ENCODE data around the gene WBP11.

WBP11 gene

DNA sequence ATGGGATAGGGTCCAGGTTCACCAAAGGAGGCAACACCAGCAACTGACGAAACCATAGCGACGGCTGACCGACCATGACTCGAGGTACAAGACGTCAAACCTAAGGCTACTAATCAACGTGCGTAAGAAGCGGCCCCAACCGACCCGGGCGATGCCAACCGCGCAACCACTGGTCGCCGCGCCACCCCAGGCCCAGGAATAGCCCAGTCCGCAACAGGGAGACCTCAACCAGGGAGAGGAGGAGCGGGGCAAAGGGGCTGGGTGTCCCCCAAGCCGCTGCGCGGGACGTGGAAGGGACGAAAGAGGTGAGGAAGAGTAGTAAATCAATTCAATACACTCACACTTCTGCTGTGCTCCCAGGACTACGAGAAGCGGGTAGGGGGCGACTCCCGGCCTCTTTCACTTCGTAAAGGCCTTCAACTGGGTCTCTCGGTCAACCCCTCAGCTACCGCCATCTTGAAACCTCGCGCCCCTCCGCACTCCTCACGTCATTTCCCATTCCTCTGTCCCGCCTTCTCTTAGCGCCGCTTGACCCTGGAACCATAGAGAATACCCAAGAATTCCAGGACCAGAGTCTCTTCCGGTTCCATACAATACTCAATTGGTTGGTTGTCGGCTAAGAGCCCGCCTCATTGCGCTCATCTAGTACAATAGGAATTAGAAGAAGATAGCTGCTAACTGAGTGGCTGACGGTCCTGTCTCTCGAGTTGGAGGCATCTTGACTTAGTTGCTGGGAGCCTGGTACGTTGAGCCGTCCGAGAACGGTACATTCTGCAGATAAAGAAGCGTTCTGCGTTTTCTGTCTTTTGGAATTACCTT, at the start of gene WBP11, which contains the start of gene C12orf60:
TSS of gene WBP11 (minus strand) at position 468 of the 819 bp plus-strand sequence. CDS start 2,095 bp downstream, outside the sequence.
TSS of gene C12orf60 (plus strand) at position 660 of the 819 bp plus-strand sequence. CDS start 19,266 bp downstream, outside the sequence.
- peak; percentile 99 for DNase-seq (ENCODE audit: low spot score)

DNA sequence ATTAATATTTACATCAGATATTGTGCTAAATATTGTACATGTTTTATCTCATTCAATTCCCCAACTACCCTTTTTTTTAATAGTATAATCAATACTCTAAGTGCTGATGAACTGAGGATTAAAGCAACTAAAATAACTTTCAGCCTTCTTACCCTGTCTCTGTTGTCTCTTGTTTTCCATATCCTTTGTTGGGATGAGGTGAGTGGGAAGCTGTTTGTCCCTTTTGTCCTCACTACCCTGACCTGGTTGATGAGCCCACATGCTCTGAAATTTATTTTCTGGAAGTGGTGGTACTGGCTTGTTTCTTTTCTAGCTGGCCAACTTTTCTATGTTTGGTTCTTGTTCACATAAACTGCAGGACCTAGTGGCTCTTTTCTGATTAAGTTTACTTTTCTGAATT, 49.6 kb upstream of the WBP11 start:
- DNase-seq (ENCODE audit: low spot score): no peak

DNA sequence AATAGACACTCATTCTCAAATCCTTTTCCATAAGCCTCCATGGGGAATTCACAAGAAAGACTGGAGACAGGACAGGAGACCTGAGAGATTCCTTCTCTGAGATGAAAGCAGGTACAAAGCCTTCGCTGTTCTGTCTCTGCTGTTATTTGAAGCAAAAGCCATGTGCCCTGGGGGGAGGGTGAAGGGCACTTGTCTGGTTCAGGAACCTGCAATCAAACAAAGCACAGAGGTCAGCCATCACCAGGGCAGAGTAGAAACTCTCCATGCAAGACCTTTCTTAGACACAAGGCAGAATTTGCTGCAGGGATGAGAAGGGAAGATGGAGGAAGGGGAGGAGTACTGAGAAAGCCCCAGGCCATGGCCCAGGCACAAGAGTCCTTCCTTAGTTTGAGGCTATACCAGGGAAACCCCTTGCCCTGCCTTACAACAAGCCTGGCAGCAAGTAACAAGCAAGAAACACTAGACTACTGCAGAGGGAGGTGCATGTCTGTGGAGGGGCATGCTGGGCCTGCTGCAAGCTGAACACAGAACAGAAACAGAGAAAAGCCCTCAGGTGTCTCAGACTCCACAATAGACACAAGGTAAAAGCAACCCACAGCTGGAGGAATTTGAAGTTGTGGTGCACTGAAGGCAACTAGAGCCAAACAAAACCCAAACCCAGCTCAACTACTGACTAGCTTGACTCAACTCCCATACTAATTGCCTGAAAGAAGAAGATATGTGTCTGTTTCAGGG, 47.8 kb upstream of the WBP11 start:
- no peak for DNase-seq (ENCODE audit: low spot score)

DNA sequence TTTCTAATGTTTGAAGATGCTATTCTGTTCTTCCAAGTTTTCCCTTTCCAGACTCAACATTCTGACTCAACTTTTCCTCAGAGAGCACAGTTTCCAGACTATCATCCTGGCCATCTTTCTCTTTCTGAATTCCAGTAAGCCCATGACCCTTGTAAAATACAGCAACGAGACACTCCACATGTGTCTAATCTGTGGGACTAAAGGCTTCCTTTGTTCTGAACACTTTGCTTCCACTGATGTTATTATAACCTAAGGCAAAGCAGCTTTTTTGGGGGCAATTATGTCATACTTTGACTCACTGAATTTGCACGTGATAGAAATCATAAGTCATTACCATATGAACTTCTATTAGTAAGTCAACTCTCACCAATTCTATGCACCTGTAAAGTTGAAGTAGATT, 46.4 kb upstream of the WBP11 start:
- DNase-seq (ENCODE audit: low spot score): no peak

DNA sequence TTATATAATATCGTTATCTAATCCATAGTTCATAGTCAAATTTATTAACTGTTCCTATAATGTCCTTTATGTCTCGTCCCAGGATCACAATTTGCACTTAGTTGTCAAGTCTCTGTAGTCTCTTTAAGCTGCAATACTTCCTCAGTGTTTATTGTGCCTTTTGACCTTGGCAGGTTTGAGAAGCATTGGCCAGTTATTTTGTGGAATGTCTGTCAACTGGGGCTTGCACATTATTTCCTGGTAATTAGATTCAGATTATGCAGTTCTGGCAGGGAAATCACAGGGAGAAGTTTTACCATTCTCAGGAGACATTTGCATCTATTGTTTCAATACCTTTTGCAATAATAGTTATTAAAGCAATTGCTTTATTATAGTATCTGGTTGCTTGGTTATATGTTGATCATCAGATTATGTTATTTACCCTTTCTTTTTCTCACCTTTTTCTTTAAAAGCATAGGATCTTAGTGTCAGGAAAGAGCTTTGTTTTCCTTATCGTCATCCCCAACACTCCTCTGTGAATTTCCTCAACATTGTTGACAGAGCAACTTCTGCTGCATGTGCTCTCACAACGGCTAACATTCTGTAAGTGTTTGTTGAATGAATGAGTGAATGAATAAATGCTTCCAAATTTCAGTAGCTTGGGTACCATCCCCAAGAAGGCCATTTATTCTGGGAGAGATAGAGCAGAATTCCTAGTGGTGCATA, 43.8 kb upstream of the WBP11 start:
- no peak for DNase-seq (ENCODE audit: low spot score)

DNA sequence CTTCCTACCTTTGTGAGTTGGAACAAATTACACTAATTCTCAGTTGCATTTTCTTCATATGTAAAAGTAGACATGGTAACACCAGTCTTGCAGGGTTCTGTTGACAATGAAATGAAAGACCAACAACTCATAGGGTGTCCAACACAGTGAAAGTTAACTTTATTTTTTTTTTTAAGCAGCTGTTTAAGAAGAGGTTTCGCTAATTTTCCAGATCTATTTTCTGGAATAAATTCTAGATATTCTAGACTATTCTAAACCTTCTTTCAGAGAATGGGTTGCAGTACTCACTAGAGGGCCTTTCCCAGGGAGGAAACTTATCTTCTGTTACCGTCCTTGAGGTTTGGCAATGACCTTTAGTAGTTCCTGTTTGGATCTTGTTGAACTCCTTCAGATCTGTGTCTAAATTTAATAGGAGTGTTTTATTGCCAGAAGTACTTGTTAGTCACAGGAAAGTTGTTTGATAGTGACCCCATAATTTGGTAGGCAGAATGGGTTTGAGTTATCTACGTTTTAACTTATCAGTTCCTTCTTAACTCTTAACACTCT, 42.8 kb upstream of the WBP11 start:
- no peak for DNase-seq (ENCODE audit: low spot score)

DNA sequence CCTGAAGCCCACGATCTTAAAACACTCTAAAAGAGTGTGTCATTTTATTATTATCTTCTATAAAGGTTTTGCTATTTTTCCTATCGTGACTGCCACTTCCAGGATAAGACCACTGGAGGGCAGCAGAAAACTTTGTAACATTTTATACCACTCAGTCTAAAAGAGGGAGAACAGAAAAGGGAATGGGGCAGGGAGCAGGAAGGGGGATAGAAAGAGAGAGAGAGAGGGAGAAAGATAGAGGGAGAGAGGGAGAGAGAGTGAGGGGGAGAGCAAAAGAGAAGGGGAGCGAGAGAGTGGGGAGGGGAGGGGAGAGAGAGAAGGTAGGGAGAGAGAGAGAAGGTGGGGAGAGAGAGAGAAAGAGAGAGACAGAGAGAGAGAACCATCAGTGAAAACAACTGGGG, 42.1 kb upstream of the WBP11 start:
- DNase-seq (ENCODE audit: low spot score): peak; percentile 55

DNA sequence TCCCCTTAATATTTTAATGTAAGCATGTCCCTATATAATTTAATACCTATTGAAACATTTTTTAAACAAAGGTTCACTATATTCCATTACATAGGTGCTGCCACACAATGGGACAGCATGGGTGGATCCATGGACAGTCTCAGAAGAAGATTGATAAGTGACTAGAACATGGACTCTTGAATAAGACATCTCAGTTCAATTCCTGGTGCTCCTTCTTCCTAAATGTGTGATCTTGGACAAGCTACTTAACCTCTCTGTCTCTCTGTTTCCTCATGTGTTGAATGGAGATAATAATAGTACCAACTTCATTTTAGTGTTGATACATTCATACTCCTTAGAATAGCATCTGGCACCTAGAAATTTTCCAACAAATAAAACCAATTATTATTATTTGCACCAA, 41.1 kb upstream of the WBP11 start:
- no peak for DNase-seq (ENCODE audit: low spot score)

DNA sequence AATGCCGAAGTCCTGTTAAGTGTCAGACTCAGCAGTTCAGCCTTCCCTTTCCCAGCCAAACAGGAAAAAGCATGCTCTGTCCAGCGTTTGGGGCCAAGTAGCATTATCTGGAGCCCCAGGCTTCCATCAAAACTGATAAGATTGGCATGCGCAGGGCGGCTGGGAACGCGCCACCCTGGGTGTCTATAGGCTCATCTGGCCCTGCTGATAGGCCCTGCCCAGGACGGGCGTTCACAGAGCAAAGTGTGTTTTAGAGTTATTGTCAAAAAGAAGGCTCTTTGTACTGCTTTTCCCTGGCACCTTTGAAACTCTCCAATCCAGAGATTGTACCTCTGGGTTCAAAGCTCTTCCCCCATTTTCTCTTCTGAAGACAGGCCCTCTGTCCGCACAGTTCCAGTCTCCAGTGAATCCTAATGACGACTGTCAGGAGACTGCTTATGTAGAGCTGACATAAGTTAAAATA, 40.2 kb upstream of the WBP11 start, which contains the start of gene ART4:
TSS of gene ART4 (minus strand) at position 102 of the 463 bp plus-strand sequence. CDS start 413 bp downstream, outside the sequence.
- no peak for DNase-seq (ENCODE audit: low spot score)

DNA sequence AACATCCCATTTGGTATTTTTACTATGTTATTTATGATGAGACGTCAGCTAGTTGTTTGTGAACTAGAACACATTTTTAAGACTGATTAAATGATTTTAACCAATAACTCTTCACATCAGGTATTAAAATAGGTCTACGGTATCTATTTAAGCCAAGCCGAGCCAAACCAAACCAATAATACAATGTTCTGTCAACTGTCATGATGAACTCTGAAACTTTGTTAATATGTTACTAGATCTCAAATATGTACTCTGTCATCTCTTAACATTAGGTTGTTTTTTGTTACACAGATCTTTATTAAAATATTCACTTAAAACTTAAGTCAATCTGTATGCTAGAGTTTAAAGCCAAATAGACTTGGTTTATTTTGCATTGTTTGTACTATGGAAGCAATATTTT, 39.0 kb upstream of the WBP11 start:
- DNase-seq (ENCODE audit: low spot score): no peak

DNA sequence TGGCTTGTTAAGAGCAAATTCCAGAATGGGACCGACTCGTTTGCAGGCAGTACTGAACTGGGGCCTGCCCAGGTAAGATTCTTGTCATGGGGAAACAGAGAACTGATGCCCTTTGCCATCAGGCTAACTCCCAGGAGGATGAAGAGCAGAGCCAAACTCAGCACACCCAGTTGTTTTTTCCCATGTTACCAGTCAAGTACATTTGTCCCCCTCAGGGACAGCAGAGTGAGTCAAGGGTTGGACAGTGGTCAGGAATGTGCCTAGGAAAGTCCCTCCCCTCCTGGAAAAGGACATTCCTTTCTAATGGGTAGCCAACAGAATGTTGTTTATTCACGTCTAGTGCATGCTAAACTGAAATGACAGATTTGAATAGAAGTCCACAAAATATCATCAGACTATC, 38.5 kb upstream of the WBP11 start:
- peak; percentile 24 for DNase-seq (ENCODE audit: low spot score)

DNA sequence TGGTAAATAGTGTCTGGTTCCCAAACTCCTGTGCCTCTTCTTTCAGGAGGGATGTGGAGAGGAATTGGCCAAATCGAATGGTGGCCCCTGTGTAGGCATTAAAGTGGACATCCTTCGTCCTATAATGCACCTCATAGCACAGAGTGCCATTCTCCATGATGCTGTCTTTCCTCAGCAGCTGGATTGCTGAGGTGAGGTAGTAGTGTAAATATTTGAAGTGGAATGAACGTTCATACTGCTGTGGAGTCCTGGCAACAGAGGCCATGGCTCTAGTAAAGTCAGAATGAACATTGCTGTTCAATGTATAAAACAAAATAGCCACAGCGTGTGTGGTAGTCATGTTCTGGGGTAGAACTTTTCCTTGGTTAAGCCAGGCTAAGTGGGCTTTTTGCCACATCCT, 37.3 kb upstream of the WBP11 start:
- DNase-seq (ENCODE audit: low spot score): no peak

DNA sequence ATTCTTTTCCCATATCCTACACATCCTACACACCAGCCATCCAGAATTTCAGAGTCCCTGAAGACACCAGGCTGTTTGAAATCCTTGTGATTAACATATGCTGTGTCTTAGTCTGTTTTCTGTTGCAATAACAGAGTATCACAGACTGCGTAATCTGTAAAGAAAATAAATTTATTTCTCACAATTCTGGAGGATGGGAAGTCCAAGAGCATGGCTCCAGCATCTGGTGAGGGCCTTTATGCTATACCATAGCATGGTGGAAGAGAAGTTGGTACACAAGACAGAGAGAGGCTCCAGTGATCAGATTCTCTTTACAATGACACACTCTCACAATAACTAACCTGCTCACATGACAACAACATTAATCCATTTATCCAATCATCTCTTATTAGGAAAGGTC, 36.0 kb upstream of the WBP11 start:
- no peak for DNase-seq (ENCODE audit: low spot score)

DNA sequence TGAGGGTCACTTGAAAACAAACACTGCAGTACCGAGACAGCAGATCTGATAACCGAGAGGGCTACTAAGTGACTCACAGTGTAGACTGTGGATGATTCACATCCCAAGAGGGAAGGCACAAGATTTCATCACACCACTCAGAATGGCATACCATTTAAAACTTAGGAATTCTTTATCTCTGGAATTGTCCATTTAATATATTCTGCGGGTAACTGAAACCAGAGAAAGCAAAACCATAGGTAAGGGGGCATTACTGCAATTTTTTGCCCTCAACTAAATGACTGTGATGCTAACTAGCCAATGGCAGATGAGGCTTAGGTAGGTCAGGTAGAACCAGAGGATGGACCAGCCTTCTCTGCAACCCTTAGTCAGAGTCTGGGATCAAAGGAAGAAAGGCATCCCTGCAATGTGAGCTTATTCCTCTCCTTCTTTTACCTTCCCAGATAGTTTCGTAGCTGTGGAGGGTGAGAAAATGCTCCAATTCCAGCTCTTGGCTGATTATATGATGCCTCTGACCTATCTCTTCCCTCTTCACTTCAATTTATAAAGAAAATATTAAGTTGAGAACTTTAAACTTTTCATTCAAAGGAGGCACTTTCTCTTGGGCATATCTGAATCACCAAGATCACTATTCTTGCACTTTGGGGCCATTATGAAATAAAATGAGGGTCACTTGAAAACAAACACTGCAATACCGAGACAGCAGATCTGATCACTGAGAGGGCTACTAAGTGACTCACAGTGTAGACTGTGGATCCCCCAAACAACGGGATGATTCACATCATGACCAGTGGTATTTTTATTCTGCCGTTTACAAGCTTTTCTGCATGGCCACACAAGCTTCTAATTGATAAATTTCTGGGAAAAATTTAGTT, 33.3 kb upstream of the WBP11 start:
- peak; percentile 65 for DNase-seq (ENCODE audit: low spot score)

DNA sequence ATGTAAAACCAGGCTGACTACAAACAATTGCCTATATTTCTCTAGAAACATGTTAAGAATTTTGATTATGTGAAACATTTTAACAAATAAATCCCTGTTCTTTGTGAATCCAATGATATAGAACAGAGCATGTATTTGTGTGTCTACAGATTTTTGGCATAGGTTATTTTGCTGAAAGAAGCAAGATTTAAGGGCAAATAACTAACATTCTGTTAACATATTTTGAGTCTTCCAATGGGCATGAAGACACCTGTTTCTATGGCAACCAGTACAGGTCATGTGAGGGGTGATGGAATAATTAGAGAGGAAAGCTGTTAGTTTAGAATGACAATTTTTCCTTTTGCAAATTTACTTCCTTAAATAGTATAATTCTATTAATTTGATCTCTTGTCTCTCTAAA, 31.2 kb upstream of the WBP11 start:
- no peak for DNase-seq (ENCODE audit: low spot score)

DNA sequence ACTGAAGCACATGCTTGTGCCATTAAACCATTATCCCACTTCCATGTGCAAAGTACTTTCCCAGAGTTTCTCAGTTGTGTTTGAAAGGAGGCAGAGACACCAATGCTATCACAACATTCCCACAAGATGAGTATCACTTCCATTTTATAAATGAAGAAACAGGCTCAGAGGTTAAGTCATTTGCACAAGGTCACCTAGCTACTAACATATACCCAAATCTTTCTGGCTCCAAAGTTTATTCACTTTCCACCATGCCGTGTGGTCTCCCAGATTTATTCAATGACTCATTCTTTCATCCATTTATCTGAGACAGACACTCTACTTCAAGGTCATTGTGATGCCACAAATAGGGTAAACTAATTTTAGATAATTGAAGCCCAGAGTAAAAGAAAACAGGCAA, 30.7 kb upstream of the WBP11 start:
- DNase-seq (ENCODE audit: low spot score): no peak

DNA sequence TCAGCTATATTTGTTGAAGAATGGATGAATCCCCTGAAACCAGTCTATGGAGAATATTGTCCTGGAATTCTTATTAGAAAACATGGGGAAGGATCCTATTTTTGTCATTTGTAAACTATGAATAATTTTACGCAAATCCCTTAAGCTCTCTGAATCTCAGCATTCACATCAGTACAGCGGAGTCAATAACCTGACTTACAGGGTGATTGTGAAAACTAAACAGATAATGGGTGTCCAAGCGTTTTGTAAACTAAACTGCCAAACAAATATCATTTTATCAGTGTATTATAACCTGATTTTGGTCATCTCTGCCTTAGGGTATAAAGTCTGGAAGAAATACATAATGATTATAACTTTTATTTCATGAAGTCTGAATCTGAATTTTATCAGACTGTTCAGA, 30.1 kb upstream of the WBP11 start:
- DNase-seq (ENCODE audit: low spot score): no peak

DNA sequence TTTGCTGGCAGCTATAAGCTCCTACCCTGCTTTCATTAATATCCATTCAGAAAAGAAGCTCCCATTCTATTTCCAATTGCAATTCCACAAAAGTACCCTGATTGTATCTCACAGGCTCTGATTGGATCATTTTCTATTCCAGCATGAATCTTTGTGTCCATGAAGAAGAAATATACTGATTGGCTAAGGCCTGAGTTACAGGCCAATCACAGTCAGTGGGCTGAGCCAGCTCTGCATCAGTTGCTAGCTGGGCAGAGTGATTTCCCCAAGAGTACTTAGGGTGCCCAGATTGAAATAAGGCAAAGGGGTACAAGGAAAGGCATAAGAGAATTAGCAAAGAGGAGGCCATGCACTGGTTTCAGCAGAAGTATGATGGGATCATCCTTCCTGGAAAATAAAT, 25.6 kb upstream of the WBP11 start:
- DNase-seq (ENCODE audit: low spot score): no peak

DNA sequence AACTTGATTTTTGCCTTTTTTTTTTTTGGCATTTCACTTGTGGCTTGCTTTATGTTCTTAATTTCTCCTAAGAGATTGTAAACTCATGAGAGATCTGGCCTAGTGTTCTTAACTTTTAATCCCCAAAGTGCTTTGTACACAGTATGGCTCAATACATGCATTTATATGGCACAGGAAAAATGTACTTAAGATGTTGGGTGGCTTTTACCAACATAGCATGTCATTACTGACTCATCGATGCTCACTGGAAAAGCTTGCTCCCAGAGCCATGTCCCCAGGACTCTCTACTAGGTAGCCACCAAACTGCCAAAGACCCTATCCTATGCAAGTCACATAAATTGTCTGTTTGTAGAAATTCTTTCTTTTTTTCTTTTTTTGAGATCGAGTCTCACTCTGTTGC, 23.8 kb upstream of the WBP11 start:
- DNase-seq (ENCODE audit: low spot score): no peak

DNA sequence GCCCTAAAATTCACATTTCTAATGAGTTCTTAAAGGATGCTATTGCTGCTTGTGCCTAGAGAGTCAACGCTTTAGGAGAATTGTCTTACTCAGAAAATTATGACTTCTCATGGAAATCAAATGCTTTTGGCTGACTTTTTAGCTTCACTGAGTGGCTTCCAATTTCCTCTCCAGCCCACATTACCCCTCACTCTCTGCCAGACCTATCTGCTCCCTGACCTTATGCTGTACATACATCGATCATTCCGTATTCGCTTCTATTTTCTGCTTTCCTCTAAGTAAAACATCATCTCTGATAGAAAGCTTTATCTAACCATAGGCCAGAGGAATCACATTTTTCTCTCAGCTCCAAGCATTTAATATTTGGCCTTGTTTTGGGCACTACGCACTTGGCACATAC, 23.2 kb upstream of the WBP11 start:
- no peak for DNase-seq (ENCODE audit: low spot score)

DNA sequence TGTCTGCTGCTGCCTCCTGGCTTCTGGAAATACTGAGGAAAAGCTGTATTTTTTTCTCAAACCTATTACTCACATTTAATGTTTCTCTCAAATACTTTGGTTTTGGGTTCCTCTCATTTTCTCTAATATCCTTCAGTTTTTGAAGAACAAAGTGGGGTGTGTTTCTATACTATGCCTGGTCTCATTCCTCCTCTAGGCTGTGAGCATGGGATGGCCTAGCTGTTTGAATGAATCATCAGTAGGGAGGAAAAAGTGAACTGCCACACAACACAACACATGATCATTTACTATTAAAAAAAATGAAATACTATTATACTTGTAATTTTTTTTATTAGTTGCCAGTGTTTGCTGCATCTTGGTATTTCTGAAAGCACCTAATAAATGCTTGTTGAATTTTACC, 22.0 kb upstream of the WBP11 start:
- no peak for DNase-seq (ENCODE audit: low spot score)

All from kidney capillary endothelial cell (primary cell).